Measurements from ENCODE around the gene PRSS33.

PRSS33 gene

GRCh38 chr16:2761886-2762583 lies 25.3 kb downstream of the PRSS33 start:
- no peak for DNase-seq

- no peak for DNase-seq
Observed at GRCh38 chr16:2761472-2761871, 25.9 kb downstream of the PRSS33 start.

DNA sequence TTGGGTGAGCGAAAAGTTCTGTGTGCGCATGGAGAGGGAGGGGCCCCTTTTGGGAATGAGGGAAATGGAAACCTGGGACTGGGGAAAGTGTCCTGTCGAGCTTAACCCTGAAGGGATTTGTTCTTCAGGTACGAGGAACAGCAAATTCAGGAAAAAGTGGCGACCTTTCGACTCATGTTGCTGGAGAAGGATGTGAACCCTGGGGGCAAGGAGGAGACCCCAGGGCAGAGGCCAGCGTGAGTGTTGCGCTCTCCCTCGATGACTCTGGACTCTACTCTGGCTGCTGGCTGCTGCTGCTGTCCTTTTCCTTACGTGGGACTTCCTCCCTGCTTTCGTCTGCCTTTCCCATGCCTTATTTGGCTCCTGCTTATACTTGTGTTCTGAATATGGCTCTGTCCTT lies 30.0 kb downstream of the PRSS33 start:
- no peak for DNase-seq

GRCh38 chr16:2756288-2757015 lies 30.9 kb downstream of the PRSS33 start:
- DNase-seq: no peak

DNA sequence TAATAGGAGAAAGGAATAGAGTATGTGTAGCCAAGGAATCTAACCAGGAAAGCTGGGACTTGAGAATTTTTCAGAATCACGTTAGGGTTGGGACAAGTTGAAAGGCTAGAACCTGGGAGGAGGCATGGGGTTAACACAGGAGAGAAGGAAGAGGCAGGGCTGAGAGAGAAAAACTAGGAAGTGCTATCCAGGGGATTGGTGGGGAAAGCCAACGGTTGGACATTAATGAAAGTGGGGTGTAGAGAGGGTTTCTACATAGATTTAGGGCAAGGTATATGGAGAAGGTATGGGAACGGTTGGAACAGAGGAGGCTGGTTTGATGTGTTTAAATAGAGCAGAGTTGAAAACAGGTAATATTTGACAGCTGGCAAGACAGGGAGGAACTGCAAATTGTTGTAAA lies 32.2 kb downstream of the PRSS33 start:
- DNase-seq: no peak

DNA sequence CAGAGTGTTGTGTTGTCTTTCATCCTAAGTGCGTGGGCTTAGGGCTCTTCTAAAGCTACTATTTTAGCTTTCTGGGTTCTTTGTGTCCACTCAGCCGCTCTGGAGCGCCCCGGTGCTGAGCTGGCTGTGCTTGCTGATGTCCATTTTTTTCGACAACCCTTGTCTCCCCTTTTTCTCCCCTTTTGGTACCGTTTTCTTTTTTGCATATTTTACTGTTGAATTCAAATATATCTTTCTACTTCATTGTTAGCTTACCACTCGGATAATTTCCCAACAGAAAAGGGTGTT lies 33.7 kb downstream of the PRSS33 start:
- no peak for DNase-seq

DNA sequence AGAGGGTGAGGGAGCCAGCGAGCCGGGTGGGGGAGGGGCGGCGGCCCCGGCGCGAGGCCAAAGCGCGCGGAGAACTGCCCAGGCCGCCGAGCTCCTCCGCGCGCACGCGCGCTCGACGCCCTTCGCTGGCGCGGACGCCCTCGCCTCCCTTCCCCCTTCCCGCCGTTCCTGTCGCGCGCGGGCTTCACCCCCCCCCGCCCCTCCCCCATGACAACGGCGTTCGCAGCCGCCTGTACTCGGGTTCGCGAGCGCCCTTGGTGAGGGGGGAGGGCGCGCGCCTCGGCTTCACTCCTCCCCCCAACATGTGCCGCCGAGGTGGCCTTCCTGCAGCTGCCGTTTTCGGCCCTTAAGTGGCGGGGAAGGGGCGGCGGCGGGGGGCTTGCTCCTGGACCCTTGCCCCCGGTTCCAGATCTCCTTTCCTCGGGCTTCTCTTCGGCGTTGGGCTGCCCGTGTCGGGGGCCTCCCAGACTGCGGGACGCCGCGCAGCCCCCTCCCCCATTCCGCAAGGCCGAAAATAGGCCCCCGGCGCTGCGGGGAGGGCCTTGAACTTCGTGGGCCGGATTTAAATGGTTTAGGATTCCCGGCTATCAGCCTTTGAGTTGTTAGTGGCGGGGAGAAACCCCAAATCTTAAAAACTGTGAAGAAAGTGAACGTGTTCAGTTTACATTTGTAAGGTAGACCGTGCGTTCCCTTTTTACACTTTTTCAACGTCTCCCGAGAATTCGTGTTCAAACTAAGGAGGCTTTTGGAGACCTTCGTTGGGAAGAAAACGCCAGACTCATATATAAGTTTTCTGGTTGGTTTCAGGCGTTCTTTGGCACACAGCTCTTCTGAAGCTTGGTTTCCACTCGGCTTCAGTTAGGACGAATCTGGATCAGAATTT lies 34.3 kb downstream of the PRSS33 start:
- DNase-seq: peak; percentile 82

GRCh38 chr16:2752035-2752849 lies 35.1 kb downstream of the PRSS33 start, which contains the start of gene SRRM2:
SRRM2 (plus strand) TSS chr16:2752638; CDS start chr16:2756365, 3,727 bp downstream.
- DNase-seq: peak; percentile 97

- no peak for DNase-seq
Observed at GRCh38 chr16:2751577-2752034, 35.8 kb downstream of the PRSS33 start.

DNA sequence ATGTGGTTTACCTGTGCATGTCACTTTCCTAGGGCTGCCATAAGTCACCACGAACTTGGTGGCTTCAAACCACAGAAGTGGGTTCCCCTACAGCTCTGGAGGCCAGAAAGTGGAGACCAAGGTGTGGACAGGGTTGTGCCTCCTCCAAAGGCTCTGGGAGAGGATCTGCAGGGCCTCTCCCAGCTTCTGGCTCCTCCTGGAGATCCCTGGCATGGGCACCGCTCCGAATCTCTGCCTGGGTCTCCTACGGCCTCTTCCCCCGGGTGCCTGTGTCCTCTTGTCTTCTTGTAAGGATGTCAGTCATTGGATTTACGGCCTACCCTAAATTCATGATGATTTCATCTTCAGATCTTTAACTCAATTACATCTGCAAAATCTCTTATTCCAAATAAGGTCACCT lies 37.4 kb downstream of the PRSS33 start:
- DNase-seq: no peak

- DNase-seq: no peak
Observed at GRCh38 chr16:2749476-2749875, 37.9 kb downstream of the PRSS33 start.

GRCh38 chr16:2748757-2749455 lies 38.5 kb downstream of the PRSS33 start:
- no peak for DNase-seq

DNA sequence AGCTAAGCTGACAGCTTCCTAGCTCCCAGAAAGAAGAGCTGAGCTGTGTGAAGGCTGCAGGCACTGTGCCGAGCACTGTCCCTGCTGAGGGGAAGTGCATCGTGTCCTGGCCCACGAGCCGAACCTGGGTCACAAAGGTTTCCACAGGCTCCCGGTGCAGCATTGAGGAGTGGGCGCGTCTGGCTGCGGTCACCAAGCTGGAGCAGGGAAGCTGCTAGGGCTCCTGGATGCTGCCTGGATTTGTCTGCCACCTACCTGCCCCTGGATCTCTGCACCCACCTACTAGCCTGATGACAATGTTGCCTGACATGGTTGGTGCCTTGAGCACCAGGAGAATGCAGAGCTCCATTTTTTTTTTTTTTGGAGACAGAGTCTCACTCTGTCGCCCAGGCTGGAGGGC lies 41.4 kb downstream of the PRSS33 start:
- DNase-seq: no peak

DNA sequence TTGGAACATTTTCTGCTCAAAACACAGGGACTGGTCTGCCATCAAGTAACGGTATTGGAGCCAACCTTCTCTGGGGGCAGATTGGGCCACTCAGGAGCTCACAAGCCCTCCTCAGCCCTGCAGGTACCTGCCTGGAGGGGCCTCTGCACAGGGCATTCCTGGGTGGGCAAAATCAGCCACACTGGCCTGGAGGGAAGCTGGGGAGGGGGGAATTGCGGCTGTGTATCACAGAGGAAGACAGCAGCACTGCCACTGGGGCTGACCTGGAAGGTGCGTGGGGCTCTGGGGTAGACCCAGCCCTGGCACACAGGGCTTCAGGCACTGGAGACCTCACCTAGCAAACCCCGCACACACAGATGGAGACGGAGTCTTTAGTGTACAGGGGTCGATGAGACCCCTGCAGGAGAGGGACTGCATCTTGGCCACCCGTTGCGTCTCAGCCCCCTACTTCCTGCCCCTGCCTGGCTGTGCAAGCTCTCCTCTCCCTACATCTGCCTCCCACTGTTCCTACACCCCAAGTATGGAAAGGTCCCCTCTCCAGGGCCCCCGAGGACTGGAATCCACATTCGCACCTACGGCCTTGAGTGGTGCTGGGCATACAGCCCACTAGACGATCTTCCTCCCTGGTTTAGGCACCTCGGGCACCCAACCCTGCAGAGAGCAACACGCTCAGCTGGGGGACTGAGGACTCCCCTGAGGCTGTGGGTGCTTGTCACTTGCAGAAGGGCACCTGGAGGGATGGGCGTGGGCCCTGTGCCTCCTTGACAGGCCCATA lies 42.1 kb downstream of the PRSS33 start:
- DNase-seq: no peak

- no peak for DNase-seq
Observed at GRCh38 chr16:2744711-2745110, 42.6 kb downstream of the PRSS33 start.

DNA sequence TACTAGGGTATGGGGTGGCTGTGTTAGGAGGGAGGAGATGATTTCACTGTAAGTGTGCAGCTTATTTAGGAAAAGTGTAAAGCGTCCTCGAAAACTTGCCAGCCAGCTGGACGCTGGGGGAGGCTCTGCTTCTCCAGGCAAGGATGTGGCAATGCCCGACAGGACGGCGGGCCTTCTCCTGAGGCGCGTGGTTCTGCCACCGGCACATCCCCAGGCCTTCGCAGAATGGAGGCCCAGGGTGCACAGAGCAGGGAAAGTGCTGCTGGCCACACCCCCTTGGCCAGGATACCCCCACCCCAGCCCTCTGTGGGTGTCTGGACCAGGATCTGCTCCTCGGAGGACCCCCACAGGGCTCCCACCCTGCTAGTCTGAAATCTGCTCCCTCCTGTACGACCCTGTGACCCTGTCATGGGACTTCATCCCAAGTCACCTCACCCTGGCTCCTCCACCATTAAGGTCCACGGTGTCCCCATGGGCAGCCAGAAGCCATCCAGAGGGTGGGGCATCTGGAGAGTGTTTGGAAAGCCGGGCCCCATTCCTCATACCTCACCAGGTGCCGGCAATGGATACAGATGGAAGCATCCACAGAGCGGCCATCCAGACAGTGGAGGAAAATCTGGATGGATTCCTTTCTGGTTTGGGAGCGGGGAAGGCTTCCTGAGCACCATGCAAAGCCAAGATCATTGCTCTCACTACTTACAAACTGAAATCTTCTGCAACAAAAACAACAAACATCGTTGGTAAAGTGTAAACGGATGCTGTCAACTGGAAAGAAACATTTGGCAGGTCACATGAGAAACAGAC lies 44.2 kb downstream of the PRSS33 start:
- DNase-seq: no peak

GRCh38 chr16:2742323-2743006 lies 44.9 kb downstream of the PRSS33 start:
- DNase-seq: no peak

DNA sequence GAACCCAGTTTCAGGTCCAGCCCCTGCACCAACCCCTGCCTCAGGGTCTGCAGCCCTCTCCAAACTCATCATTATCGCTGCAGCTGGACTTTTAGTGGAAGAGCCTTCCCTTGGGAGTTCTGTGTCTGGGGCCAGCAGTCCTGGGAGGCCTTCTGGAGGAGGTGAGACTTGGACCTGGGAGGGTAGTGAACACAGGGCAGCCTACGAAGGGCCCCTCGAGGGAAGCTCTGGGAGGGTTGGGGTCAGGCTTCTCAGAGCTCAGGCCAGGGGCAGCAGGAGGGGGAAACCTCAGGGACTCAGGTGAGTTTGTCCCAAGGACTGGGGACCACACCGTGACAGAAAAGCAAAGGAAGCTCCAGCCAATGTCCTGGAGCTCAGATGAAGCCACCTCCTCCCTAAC lies 46.2 kb downstream of the PRSS33 start:
- DNase-seq: no peak

DNA sequence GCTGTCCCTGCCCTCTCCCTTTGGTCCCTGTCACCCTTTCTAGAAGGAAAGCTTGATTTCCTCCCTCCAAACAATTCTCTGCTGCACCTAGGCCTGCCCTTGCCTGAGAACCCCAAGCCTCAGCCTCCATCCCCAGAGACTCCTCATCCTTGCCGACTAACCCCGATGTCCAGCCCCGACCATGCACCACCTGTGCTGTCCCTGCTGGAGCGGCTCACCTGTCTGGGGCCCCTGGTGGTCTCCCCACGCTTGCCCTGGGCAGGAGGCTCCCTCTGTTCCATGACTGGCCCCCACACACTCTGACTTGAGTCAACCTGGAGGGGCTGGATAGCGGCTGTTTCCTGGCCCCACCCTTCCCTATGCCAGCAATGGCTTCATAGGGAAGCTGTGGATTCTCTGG lies 46.9 kb downstream of the PRSS33 start:
- no peak for DNase-seq
